Retinal pigment epithelial cell (primary cell): ENCODE measurements around the gene APBA3.

Experiments
- DNase-seq: peaks from one replicate; pipeline ENCODE4 v3.0.0-alpha.2; 2010; ENCODE audit warnings: low read depth
- H3K4me3 ChIP-seq: 2 replicates; pipeline ENCODE4 v1.5.1; 2011; ENCODE audit warnings: mild to moderate bottlenecking, low read length, control low read depth, moderate library complexity
- TF ChIP-seq, protein P1 (sequence below): conservative IDR thresholded peaks from 2 replicates; pipeline ENCODE4 v1.5.1; 2011; ENCODE audit warnings: low read depth, low read length, control low read depth, inconsistent platforms

The APBA3 gene

GRCh38 chr19:3761382-3762129 is at the start of gene APBA3:
Gene APBA3, minus strand, starts transcription at chr19:3761692. Its CDS starts 1,428 bp downstream, at chr19:3760264.
- TF ChIP-seq, protein P1, sequence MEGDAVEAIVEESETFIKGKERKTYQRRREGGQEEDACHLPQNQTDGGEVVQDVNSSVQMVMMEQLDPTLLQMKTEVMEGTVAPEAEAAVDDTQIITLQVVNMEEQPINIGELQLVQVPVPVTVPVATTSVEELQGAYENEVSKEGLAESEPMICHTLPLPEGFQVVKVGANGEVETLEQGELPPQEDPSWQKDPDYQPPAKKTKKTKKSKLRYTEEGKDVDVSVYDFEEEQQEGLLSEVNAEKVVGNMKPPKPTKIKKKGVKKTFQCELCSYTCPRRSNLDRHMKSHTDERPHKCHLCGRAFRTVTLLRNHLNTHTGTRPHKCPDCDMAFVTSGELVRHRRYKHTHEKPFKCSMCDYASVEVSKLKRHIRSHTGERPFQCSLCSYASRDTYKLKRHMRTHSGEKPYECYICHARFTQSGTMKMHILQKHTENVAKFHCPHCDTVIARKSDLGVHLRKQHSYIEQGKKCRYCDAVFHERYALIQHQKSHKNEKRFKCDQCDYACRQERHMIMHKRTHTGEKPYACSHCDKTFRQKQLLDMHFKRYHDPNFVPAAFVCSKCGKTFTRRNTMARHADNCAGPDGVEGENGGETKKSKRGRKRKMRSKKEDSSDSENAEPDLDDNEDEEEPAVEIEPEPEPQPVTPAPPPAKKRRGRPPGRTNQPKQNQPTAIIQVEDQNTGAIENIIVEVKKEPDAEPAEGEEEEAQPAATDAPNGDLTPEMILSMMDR = peak; percentile 67
- DNase-seq = peak; percentile 30
- peak within 1 kb of the TSS; percentile 99 for H3K4me3 ChIP-seq

- TF ChIP-seq, protein P1 = no peak
- no peak for DNase-seq
- no peak overlapping the region for H3K4me3 ChIP-seq
Observed at GRCh38 chr19:3810708-3811355, 49.3 kb upstream of the APBA3 start.

DNA sequence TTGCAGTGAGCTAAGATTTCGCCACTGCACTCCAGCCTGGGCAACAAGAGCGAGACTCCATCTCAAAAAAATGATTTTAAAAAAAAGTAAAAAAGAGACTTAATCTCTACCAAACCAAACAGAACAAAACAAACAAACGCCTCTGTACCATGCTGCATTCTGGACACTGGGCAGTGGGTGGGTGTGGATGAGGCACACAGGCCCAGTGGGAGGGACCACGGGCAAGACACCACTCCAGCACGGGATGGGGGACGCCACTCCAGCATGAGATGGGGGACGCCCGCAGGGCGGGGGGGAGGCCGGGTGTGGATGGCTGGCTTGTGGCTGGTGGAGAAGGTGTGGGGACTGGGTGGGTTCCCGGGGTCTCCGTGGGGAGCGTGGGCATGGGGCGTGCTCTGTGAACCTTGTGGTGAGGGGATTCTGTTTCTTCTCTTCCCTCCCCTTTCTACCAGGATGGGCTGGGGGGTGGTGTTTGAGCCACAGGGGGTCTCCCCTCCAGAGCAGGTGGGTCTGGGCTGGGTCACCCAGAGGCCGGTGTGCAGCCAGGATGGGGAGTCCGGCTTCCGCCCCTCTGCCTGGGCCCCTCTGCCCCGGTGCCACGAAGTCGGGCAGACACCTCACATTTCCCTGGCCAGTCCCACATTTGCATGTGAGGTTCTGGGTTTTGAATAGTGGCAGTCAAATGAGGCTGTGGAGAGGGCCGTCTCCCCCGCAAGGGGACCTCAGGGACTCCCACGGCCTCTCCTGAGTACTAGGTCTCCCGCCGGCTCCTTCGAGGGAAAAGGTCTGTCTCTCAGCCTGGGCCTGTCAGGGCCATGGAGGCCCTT is 48.6 kb upstream of the APBA3 start:
- TF ChIP-seq, protein P1 = no peak
- no peak overlapping the region for H3K4me3 ChIP-seq
- DNase-seq = no peak

DNA sequence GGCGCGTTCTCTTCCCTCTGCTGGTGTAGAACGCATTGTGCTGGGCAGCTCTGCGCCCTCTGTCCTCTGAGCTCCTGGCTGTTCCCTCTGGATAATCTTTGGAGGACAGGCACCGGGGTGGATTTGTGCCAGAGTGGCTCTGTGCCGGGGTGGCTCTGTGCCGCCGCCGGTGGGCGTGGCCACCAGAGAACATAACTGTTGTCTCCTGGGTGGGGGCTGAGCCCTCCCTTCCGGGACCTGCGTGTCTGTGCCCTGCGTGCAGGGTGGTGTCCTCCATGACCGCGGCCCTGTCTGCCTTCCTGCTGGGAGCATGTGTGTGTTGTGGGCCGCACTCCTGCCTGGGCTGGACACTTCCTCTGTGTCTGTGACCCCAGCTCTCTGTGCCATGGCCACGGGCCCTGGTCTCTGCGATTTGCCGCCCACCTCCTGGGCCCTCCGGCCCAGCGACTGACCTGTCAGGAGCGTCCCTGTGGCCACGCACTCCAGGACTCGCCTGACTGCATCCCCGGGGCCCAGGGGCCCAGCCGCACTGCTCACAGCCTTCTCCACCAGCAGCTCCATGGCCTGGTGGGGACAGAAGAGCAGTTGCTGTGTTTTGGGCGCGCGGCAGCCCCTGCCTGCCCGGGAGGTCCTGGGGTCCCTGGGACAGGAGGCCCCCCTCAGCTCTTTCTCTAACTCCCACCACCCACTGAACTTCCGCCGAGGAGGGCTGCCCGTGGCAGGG is 47.1 kb upstream of the APBA3 start:
- H3K4me3 ChIP-seq = no peak overlapping the region
- DNase-seq = no peak
- TF ChIP-seq, protein P1 = no peak

DNA sequence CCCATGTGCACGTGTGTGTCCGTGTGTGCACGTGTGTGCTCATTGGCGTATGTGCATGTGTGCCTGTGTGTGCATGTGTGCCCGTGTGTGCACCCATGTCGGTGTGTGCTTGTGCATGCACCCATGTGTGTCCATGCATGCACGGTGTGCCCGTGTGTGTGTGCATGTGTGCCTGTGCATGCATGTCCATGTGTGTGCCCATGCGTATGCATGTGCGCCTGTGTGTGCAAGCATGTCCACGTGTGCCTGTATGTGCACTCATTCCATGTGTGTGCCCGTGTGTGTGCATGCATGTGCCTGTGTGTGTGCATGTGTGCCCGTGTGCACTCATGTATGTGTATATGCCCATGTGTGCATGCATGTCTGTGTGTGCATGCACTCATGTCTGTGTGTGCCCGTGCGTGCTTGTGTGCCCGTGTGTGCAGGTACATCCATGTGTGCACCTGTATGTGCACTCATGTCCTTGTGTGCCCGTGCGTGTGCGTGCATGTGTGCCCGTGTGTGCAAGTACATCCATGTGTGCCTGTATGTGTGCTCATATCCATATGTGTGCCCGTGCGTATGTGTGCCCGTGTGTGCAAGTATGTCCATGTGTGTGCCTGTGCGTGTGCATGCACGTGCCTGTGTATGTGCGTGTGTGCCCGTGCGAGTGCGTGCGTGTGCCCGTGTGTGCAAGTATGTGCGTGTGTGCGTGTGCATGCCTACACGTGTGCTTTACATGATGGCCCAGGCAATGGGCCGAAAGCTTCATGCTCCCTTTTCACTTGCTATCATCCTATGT is 46.3 kb upstream of the APBA3 start:
- no peak for DNase-seq
- no peak overlapping the region for H3K4me3 ChIP-seq

More for the DNA sequence above, 46.3 kb upstream of the APBA3 start:
- TF ChIP-seq, protein P1 = no peak
